HFFc6 (cell line): ENCODE measurements around the gene ISCU. TPM values are rescaled to one million over a fixed set of nuclear protein-coding genes. Genes with fewer than 3 reads are reported as not detected.
A peak's percentile ranks its signal among the peaks of the same experiment; 100 is the strongest.

Experiments used
- DNase-seq: peaks from one replicate; pipeline ENCODE4 v3.0.0-alpha.2; 2018
- H3K27ac Mint-ChIP-seq: 2 replicates; pipeline ENCODE4 v1.8.0; 2020; ENCODE audit warnings: mild to moderate bottlenecking, mixed read lengths
- H3K27me3 Mint-ChIP-seq: 2 replicates; pipeline ENCODE4 v1.8.0; 2021; ENCODE audit warnings: mild to moderate bottlenecking, moderate library complexity, mixed read lengths; ENCODE audit not compliant: insufficient read depth
- H3K36me3 Mint-ChIP-seq: 2 replicates; pipeline ENCODE4 v1.8.0; 2021; ENCODE audit warnings: low read depth, mixed read lengths
- H3K4me1 Mint-ChIP-seq: 2 replicates; pipeline ENCODE4 v1.8.0; 2020; ENCODE audit warnings: low read depth, mixed read lengths
- H3K4me3 Mint-ChIP-seq: 2 replicates; pipeline ENCODE4 v1.8.0; 2020; ENCODE audit warnings: mild to moderate bottlenecking, moderate library complexity, mixed read lengths
- H3K9me3 Mint-ChIP-seq: 2 replicates; pipeline ENCODE4 v1.8.0; 2020; ENCODE audit warnings: mild to moderate bottlenecking, mixed read lengths
- total RNA-seq, 6 experiments: library from RNA; stranded (reverse); fragmentation: NEBNext Ultra II Directional; extraction: Animal tissue kit (Norgen Biotek cat#: 25700); gene quantifications; 2 replicates in 1 of 6; 3 replicates in 5 of 6; pipeline ENCODE4 v1.2.3, GENCODE V29; 2021
- TF ChIP-seq, protein P1 (sequence below): fragments of 200-600 bp; sonication (generic); IDR thresholded peaks from 2 replicates; pipeline ENCODE4 v1.5.0; 2021; ENCODE audit warnings: antibody characterized with exemption, mild to moderate bottlenecking

ISCU gene
- total RNA-seq, 6 experiments from 2014 or later: 100 to 128 (median 107) TPM

- peaks cover 5% of the 10 kb centered on the region; the same call in 1 of the 2 replicates for H3K27me3 Mint-ChIP-seq
- DNase-seq: no peak
These were observed 14.4 kb downstream of the ISCU start for GRCh38 chr12:108576660-108577234.

GRCh38 chr12:108577458-108577857 is 15.1 kb downstream of the ISCU start:
- Mint-ChIP-seq H3K27ac (no peak overlapping the region), H3K4me3 (no peak overlapping the region), H3K36me3 (no peaks in the 10 kb centered on the region), H3K9me3 (no peaks in the 10 kb centered on the region), H3K27me3 (peaks cover 3% of the 10 kb centered on the region; the same call in 1 of the 2 replicates), H3K4me1 (peaks cover 26% of the 10 kb centered on the region)
- DNase-seq: no peak
- TF ChIP-seq, protein P1, sequence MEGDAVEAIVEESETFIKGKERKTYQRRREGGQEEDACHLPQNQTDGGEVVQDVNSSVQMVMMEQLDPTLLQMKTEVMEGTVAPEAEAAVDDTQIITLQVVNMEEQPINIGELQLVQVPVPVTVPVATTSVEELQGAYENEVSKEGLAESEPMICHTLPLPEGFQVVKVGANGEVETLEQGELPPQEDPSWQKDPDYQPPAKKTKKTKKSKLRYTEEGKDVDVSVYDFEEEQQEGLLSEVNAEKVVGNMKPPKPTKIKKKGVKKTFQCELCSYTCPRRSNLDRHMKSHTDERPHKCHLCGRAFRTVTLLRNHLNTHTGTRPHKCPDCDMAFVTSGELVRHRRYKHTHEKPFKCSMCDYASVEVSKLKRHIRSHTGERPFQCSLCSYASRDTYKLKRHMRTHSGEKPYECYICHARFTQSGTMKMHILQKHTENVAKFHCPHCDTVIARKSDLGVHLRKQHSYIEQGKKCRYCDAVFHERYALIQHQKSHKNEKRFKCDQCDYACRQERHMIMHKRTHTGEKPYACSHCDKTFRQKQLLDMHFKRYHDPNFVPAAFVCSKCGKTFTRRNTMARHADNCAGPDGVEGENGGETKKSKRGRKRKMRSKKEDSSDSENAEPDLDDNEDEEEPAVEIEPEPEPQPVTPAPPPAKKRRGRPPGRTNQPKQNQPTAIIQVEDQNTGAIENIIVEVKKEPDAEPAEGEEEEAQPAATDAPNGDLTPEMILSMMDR: no peak

More at GRCh38 chr12:108576660-108577234, 14.4 kb downstream of the ISCU start:
- no peak overlapping the region for H3K27ac Mint-ChIP-seq
- peaks cover 26% of the 10 kb centered on the region for H3K4me1 Mint-ChIP-seq
- no peaks in the 10 kb centered on the region for H3K36me3 Mint-ChIP-seq
- TF ChIP-seq, protein P1: no peak
- no peaks in the 10 kb centered on the region for H3K9me3 Mint-ChIP-seq
- H3K4me3 Mint-ChIP-seq: no peak overlapping the region

- H3K9me3 Mint-ChIP-seq: no peaks in the 10 kb centered on the region
- H3K27ac Mint-ChIP-seq: no peak overlapping the region
- H3K27me3 Mint-ChIP-seq: no peaks in the 10 kb centered on the region
- TF ChIP-seq, protein P1: no peak
- no peak overlapping the region for H3K4me3 Mint-ChIP-seq
- peaks cover 26% of the 10 kb centered on the region for H3K4me1 Mint-ChIP-seq
- DNase-seq: no peak
- H3K36me3 Mint-ChIP-seq: no peaks in the 10 kb centered on the region
These were observed 15.9 kb downstream of the ISCU start for GRCh38 chr12:108578264-108578663.

GRCh38 chr12:108578813-108579212 is 16.4 kb downstream of the ISCU start:
- no peak for DNase-seq
- Mint-ChIP-seq H3K27ac (peak overlapping the region; percentile 48), H3K27me3 (no peaks in the 10 kb centered on the region), H3K4me3 (no peak overlapping the region), H3K9me3 (no peaks in the 10 kb centered on the region), H3K4me1 (peaks cover 26% of the 10 kb centered on the region), H3K36me3 (no peaks in the 10 kb centered on the region)
- TF ChIP-seq, protein P1: no peak

DNA sequence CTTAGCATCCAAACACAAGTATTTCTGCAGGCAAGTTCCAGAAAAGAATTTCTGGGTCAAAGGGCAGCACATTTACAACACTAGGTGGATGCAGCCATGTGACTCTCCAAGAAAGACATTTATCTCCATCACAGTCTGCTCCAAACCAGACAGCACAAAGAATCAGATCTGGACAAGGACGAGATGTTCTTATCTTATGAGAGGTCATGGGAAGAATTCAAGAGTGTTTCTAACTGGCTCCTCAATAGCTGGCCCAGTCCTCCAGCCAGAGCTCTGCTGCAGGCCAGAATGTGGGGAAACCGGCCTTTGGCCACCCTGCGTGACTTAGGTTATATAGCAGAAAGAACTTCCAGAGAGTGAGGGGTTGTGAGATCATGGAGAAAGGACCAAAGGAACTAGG is 18.1 kb downstream of the ISCU start:
- no peaks in the 10 kb centered on the region for H3K9me3 Mint-ChIP-seq
- TF ChIP-seq, protein P1: no peak
- peaks cover 26% of the 10 kb centered on the region for H3K4me1 Mint-ChIP-seq
- DNase-seq: no peak
- no peak overlapping the region for H3K4me3 Mint-ChIP-seq
- H3K27me3 Mint-ChIP-seq: peaks cover 3% of the 10 kb centered on the region
- H3K36me3 Mint-ChIP-seq: no peaks in the 10 kb centered on the region
- H3K27ac Mint-ChIP-seq: no peak overlapping the region
